Activated CD8-positive, alpha-beta T cell treated with anti-CD3 and anti-CD28 coated beads for 36 hours (primary cell): ENCODE data around the gene SFRP5. TPM values are rescaled to one million over a fixed set of nuclear protein-coding genes. Genes with fewer than 3 reads are reported as not detected.

ENCODE experiments used
- ATAC-seq: fragments of 200-7000 bp; cut with Tn5 transposase; one replicate; pipeline ENCODE4 v1.10.0; 2021; ENCODE audit warnings: mild to moderate bottlenecking, moderate library complexity
- CTCF ChIA-PET: fragments of 350-600 bp; sonication (Branson Sonifier 250); formaldehyde crosslinking; loops from one replicate; lab custom pipeline; 2021; ENCODE audit warnings: antibody characterized with exemption; lab: Charles Lee
- POLR2A ChIA-PET: fragments of 350-600 bp; sonication (Branson Sonifier 250); formaldehyde crosslinking; loops from one replicate; lab custom pipeline; 2021; ENCODE audit warnings: antibody characterized with exemption; lab: Charles Lee
- DNase-seq: peaks from one replicate; pipeline ENCODE4 v3.0.0-alpha.2; 2020
- H3K27ac Mint-ChIP-seq: one replicate; pipeline ENCODE4 v1.8.0; 2021; ENCODE audit warnings: mild to moderate bottlenecking, mixed read lengths
- H3K27me3 Mint-ChIP-seq: one replicate; pipeline ENCODE4 v1.8.0; 2021; ENCODE audit warnings: mixed read lengths
- H3K36me3 Mint-ChIP-seq: one replicate; pipeline ENCODE4 v1.8.0; 2021; ENCODE audit warnings: low read depth, mixed read lengths
- H3K4me1 Mint-ChIP-seq: one replicate; pipeline ENCODE4 v1.8.0; 2021; ENCODE audit warnings: low read depth, mixed read lengths
- H3K4me3 Mint-ChIP-seq: one replicate; pipeline ENCODE4 v1.8.0; 2021; ENCODE audit warnings: mild to moderate bottlenecking, moderate library complexity, mixed read lengths
- H3K9me3 Mint-ChIP-seq: one replicate; pipeline ENCODE4 v1.8.0; 2021; ENCODE audit warnings: mixed read lengths
- CTCF ChIP-seq: fragments of 200-600 bp; IDR thresholded peaks from one replicate; pipeline ENCODE4 v1.8.0; 2022; ENCODE audit warnings: antibody characterized with exemption, mild to moderate bottlenecking
- intact Hi-C: fragments of 100-400 bp; cut with micrococcal nuclease; formaldehyde crosslinking; loops from one replicate; pipeline ENCODE4 v1.10.0; 2022
- total RNA-seq, 2 experiments: library from RNA; stranded (reverse); gene quantifications; one replicate each; pipeline ENCODE4 v1.2.3, GENCODE V29; 2021

SFRP5 gene
- total RNA-seq, 2 experiments from 2014 or later: 0.60 to 0.74 TPM

GRCh38 chr10:97779492-97779891, 7.7 kb upstream of the SFRP5 start:
- H3K36me3 Mint-ChIP-seq: no peaks in the 10 kb centered on the region
- ChIA-PET CTCF (interaction anchor here (1.0 to 4.7 kb wide), 5 partner anchors 20 to 262 kb away, joined by 3 to 28 read pairs (median 4); no protein-coding TSS in a partner anchor), POLR2A (no interaction called here)
- DNase-seq: no peak
- H3K27me3 Mint-ChIP-seq: no peaks in the 10 kb centered on the region
- no peak for ATAC-seq
- H3K4me3 Mint-ChIP-seq: no peak overlapping the region
- H3K9me3 Mint-ChIP-seq: no peaks in the 10 kb centered on the region
- peaks cover 33% of the 10 kb centered on the region for H3K4me1 Mint-ChIP-seq
- no peak for TF ChIP-seq CTCF
- intact Hi-C loops: no loop called here
- H3K27ac Mint-ChIP-seq: no peak overlapping the region

- H3K36me3 Mint-ChIP-seq: no peaks in the 10 kb centered on the region
- H3K27ac Mint-ChIP-seq: no peak overlapping the region
- TF ChIP-seq CTCF: no peak
- intact Hi-C loops: no loop called here
- no peak for ATAC-seq
- H3K4me1 Mint-ChIP-seq: peaks cover 31% of the 10 kb centered on the region
- DNase-seq: no peak
- no peaks in the 10 kb centered on the region for H3K9me3 Mint-ChIP-seq
- POLR2A ChIA-PET: no interaction called here
- no peak overlapping the region for H3K4me3 Mint-ChIP-seq
- CTCF ChIA-PET: interaction anchor here (1.0 to 4.7 kb wide), 3 partner anchors 19 to 102 kb away, joined by 3 to 28 read pairs (median 4); no protein-coding TSS in a partner anchor
- H3K27me3 Mint-ChIP-seq: no peaks in the 10 kb centered on the region
Measured at GRCh38 chr10:97778452-97779302, 6.9 kb upstream of the SFRP5 start.

- Mint-ChIP-seq H3K4me3 (no peak overlapping the region), H3K4me1 (peaks cover 22% of the 10 kb centered on the region), H3K27ac (no peak overlapping the region), H3K36me3 (no peaks in the 10 kb centered on the region), H3K9me3 (no peaks in the 10 kb centered on the region), H3K27me3 (peaks cover 6% of the 10 kb centered on the region)
- ATAC-seq (no peak), DNase-seq (no peak)
- intact Hi-C loops: no loop called here
- POLR2A ChIA-PET: no interaction called here
- CTCF ChIA-PET: interaction anchor here (1.4 kb wide), 1 partner anchor 92 kb away, joined by 3 read pairs; no protein-coding TSS in a partner anchor
- no peak for TF ChIP-seq CTCF
Measured at GRCh38 chr10:97777143-97777542, 5.3 kb upstream of the SFRP5 start.

GRCh38 chr10:97774811-97775294, 3.1 kb upstream of the SFRP5 start:
- TF ChIP-seq CTCF: no peak
- intact Hi-C loops: no loop called here
- Mint-ChIP-seq H3K36me3 (no peaks in the 10 kb centered on the region), H3K4me1 (peaks cover 13% of the 10 kb centered on the region), H3K27ac (no peak overlapping the region), H3K9me3 (no peaks in the 10 kb centered on the region), H3K27me3 (peaks cover 21% of the 10 kb centered on the region), H3K4me3 (no peak overlapping the region)
- no peak for ATAC-seq
- POLR2A ChIA-PET: no interaction called here
- DNase-seq: no peak
- CTCF ChIA-PET: interaction anchor here (0.7 to 1.4 kb wide), 2 partner anchors 16 to 17 kb away, joined by 3 read pairs; no protein-coding TSS in a partner anchor

GRCh38 chr10:97773096-97773495, 1.3 kb upstream of the SFRP5 start:
- TF ChIP-seq CTCF: no peak
- ATAC-seq (no peak), DNase-seq (no peak)
- H3K4me3 Mint-ChIP-seq: no peak overlapping the region
- no peaks in the 10 kb centered on the region for H3K36me3 Mint-ChIP-seq
- CTCF ChIA-PET: interaction anchor here (0.6 to 2.0 kb wide), 4 partner anchors 11 to 96 kb away, joined by 3 to 9 read pairs (median 5); no protein-coding TSS in a partner anchor
- H3K9me3 Mint-ChIP-seq: no peaks in the 10 kb centered on the region
- H3K27ac Mint-ChIP-seq: no peak overlapping the region
- intact Hi-C loops: no loop called here
- H3K4me1 Mint-ChIP-seq: peaks cover 13% of the 10 kb centered on the region
- POLR2A ChIA-PET: no interaction called here
- H3K27me3 Mint-ChIP-seq: peaks cover 21% of the 10 kb centered on the region
